A549 (cell line): ENCODE results near the gene BAHCC1.

Experiments
- BCL3 ChIP-seq: fragments of >200 bp; sonication (Bioruptor Twin); formaldehyde crosslinking; IDR thresholded peaks from 3 replicates; pipeline ENCODE4 v1.6.1; 2016
- CTCF ChIP-seq: fragments of >200 bp; sonication (Bioruptor Twin); formaldehyde crosslinking; IDR thresholded peaks from 3 replicates; pipeline ENCODE4 v1.5.1; 2016
- HDAC2 ChIP-seq: fragments of 200-600 bp; sonication (generic); IDR thresholded peaks from 2 replicates; pipeline ENCODE4 v1.6.1; 2016
- KDM1A ChIP-seq: fragments of 200-600 bp; sonication (generic); IDR thresholded peaks from 2 replicates; pipeline ENCODE4 v1.6.1; 2016; ENCODE audit warnings: low read depth, mild to moderate bottlenecking
- MAFK ChIP-seq: fragments of 450-650 bp; IDR thresholded peaks from 2 replicates; pipeline ENCODE4 v1.6.1; 2014; ENCODE audit not compliant: partially characterized antibody
- MAX ChIP-seq: IDR thresholded peaks from 2 replicates; pipeline ENCODE4 v1.6.1; 2012
- PBX3 ChIP-seq: IDR thresholded peaks from 2 replicates; pipeline ENCODE4 v1.6.1; 2012
- PHF8 ChIP-seq: fragments of 200-600 bp; sonication (generic); IDR thresholded peaks from 2 replicates; pipeline ENCODE4 v1.6.1; 2016; ENCODE audit warnings: low read depth, mild to moderate bottlenecking, antibody characterized with exemption, moderate library complexity, borderline replicate concordance
- POLR2A ChIP-seq: IDR thresholded peaks from 2 replicates; pipeline ENCODE4 v1.6.1; 2012; ENCODE audit warnings: mild to moderate bottlenecking, low read length
- REST ChIP-seq: fragments of 200-600 bp; sonication (generic); IDR thresholded peaks from 2 replicates; pipeline ENCODE4 v1.6.1; 2016; ENCODE audit warnings: antibody characterized with exemption, mild to moderate bottlenecking, moderate library complexity
- RFX5 ChIP-seq: fragments of 450-650 bp; IDR thresholded peaks from 2 replicates; pipeline ENCODE4 v1.7.1; 2014; ENCODE audit warnings: antibody characterized with exemption, mild to moderate bottlenecking, moderate library complexity
- SMC3 ChIP-seq: fragments of >200 bp; sonication (Bioruptor Twin); formaldehyde crosslinking; IDR thresholded peaks from 3 replicates; pipeline ENCODE4 v1.6.1; 2018; ENCODE audit warnings: inconsistent platforms
- SREBF2 ChIP-seq: fragments of 450-650 bp; IDR thresholded peaks from 2 replicates; pipeline ENCODE4 v1.6.1; 2014; ENCODE audit warnings: mild to moderate bottlenecking, moderate library complexity
- ZNF302 ChIP-seq: fragments of 250-450 bp; sonication (Bioruptor Pico); IDR thresholded peaks from 2 replicates; pipeline ENCODE4 v1.9.0; 2021; ENCODE audit warnings: inconsistent platforms, mild to moderate bottlenecking, moderate library complexity

GRCh38 chr17:81448950-81449349 lies 53.7 kb downstream of the BAHCC1 start:
- TF ChIP-seq ZNF302 (CRISPR knock-in tag) (no peak), POLR2A (no peak), CTCF (no peak), SREBF2 (no peak), KDM1A (no peak), SMC3 (no peak), PBX3 (no peak), BCL3 (no peak), REST (no peak), MAX (no peak), PHF8 (no peak), MAFK (no peak), HDAC2 (no peak), RFX5 (no peak)
